Fibroblast of lung (primary cell): ENCODE measurements around the gene IRGC. TPM values are rescaled to one million over a fixed set of nuclear protein-coding genes. Genes with fewer than 3 reads are reported as not detected.

Experiments used
- DNase-seq, 2 donors: peaks; one replicate each; pipeline versions ENCODE4 v3.0.0 to v3.0.0-alpha.2; 2010; ENCODE audit warnings: low read depth in 2 of 2
- H2AFZ ChIP-seq: 2 replicates; pipeline ENCODE4 v1.5.1; 2012; ENCODE audit warnings: low read length, control low read depth, inconsistent platforms
- H3K27ac ChIP-seq: 2 replicates; pipeline ENCODE4 v1.5.1; 2011; ENCODE audit warnings: low read length, control low read depth; ENCODE audit not compliant: insufficient read depth
- H3K27me3 ChIP-seq: 2 replicates; pipeline ENCODE4 v1.5.1; 2011; ENCODE audit warnings: mild to moderate bottlenecking, low read length; ENCODE audit not compliant: control insufficient read depth, insufficient read depth
- H3K36me3 ChIP-seq: 2 replicates; pipeline ENCODE4 v1.5.1; 2011; ENCODE audit warnings: low read length; ENCODE audit not compliant: control insufficient read depth, insufficient read depth
- H3K4me1 ChIP-seq: 2 replicates; pipeline ENCODE4 v1.5.1; 2011; ENCODE audit warnings: low read length; ENCODE audit not compliant: control insufficient read depth, insufficient read depth; ENCODE audit errors: extremely low read depth
- H3K4me2 ChIP-seq: 2 replicates; pipeline ENCODE4 v1.5.1; 2011; ENCODE audit warnings: low read length, control low read depth; ENCODE audit not compliant: insufficient read depth; ENCODE audit errors: extremely low read depth
- H3K4me3 ChIP-seq, 4 experiments: fragments of 200-600 bp in 1 of 4; sonication (generic) in 1 of 4; replicated peaks in 1 of 4; 2 replicates each; pipeline ENCODE4 v1.5.1; 2011 to 2016; ENCODE audit warnings: low read length in 4 of 4, low read depth in 3 of 4, mild to moderate bottlenecking in 3 of 4, control low read depth in 2 of 4, inconsistent platforms in 1 of 4, mixed read lengths in 1 of 4; ENCODE audit not compliant: insufficient read depth in 1 of 4; ENCODE audit errors: control extremely low read depth in 1 of 4
- H3K79me2 ChIP-seq: 2 replicates; pipeline ENCODE4 v1.5.1; 2012; ENCODE audit warnings: mild to moderate bottlenecking, low read length, inconsistent platforms; ENCODE audit not compliant: control insufficient read depth, insufficient read depth
- H3K9ac ChIP-seq: 2 replicates; pipeline ENCODE4 v1.5.1; 2011; ENCODE audit warnings: mild to moderate bottlenecking, low read length, control low read depth; ENCODE audit not compliant: insufficient read depth
- H3K9me3 ChIP-seq: 2 replicates; pipeline ENCODE4 v1.5.1; 2012; ENCODE audit warnings: low read depth, low read length; ENCODE audit not compliant: control insufficient read depth, insufficient read depth
- H4K20me1 ChIP-seq: 2 replicates; pipeline ENCODE4 v1.5.1; 2011; ENCODE audit warnings: low read length; ENCODE audit not compliant: control insufficient read depth, insufficient read depth; ENCODE audit errors: extremely low read depth
- CTCF ChIP-seq, 2 donors: IDR thresholded peaks in 1 of 2; conservative IDR thresholded peaks in 1 of 2; 1 replicate in 1 of 2; 2 replicates in 1 of 2; pipeline ENCODE4 v1.5.1; 2011 to 2012; ENCODE audit warnings: low read length in 2 of 2, control low read depth in 1 of 2, inconsistent platforms in 1 of 2, low read depth in 1 of 2, mild to moderate bottlenecking in 1 of 2
- EZH2 ChIP-seq: IDR thresholded peaks from 2 replicates; pipeline ENCODE4 v1.5.1; 2012; ENCODE audit warnings: low read length, control low read depth, mild to moderate bottlenecking; ENCODE audit errors: missing control alignments
- polyA plus RNA-seq, 2 donors: library from polyadenylated mRNA; depleted of rRNA in 1 of 2; stranded (reverse) in 1 of 2; unstranded in 1 of 2; fragments of >200 nt; gene quantifications; 2 replicates each; pipeline ENCODE4 v1.2.1, GENCODE V29; 2011 to 2012; ENCODE audit warnings: missing spikeins in 1 of 2
- total RNA-seq: library from RNA; depleted of rRNA; stranded (reverse); fragments of >200 nt; gene quantifications from 2 replicates; pipeline ENCODE4 v1.2.1, GENCODE V29; 2014

Gene IRGC
- total and polyA plus RNA-seq, 2 donors (not counting 1 experiment from before 2014, with no cell fraction given) = not detected

GRCh38 chr19:43743059-43743458, 27.2 kb downstream of the IRGC start:
- Histone ChIP-seq H3K4me1 (peaks cover 3% of the 10 kb centered on the region), H3K36me3 (peaks cover 32% of the 10 kb centered on the region), H3K27ac (no peak overlapping the region), H3K79me2 (no peaks in the 10 kb centered on the region), H2AFZ (no peak overlapping the region), H3K4me2 (no peak overlapping the region), H4K20me1 (no peaks in the 10 kb centered on the region), H3K9ac (no peak overlapping the region), H3K9me3 (no peaks in the 10 kb centered on the region), H3K4me3 (no peak overlapping the region), H3K27me3 (no peaks in the 10 kb centered on the region)
- no peak for TF ChIP-seq EZH2
- TF ChIP-seq CTCF (conservative IDR thresholded peaks at IDR 0.05 in 1 of 2, IDR thresholded peaks at IDR 0.05 in 1 of 2; ENCODE audit: low read depth in 1 of 2, low read length in 2 of 2) = no peak
- DNase-seq = peak in 1 of 2 donors; percentile 91

- Histone ChIP-seq H3K4me3 (no peak overlapping the region), H4K20me1 (no peaks in the 10 kb centered on the region), H2AFZ (no peak overlapping the region), H3K27ac (no peak overlapping the region), H3K36me3 (peaks cover 30% of the 10 kb centered on the region), H3K9me3 (no peaks in the 10 kb centered on the region), H3K4me2 (no peak overlapping the region), H3K27me3 (no peaks in the 10 kb centered on the region), H3K79me2 (peaks cover 15% of the 10 kb centered on the region), H3K9ac (no peak overlapping the region), H3K4me1 (peaks cover 11% of the 10 kb centered on the region)
- TF ChIP-seq CTCF (conservative IDR thresholded peaks at IDR 0.05 in 1 of 2, IDR thresholded peaks at IDR 0.05 in 1 of 2; ENCODE audit: low read depth in 1 of 2, low read length in 2 of 2) (no peak), EZH2 (no peak)
- DNase-seq = no peak
Measured at GRCh38 chr19:43747557-43748204, 31.8 kb downstream of the IRGC start.

GRCh38 chr19:43748205-43748594, 32.3 kb downstream of the IRGC start:
- no peak for DNase-seq
- Histone ChIP-seq H4K20me1 (no peaks in the 10 kb centered on the region), H3K9ac (no peak overlapping the region), H3K27me3 (no peaks in the 10 kb centered on the region), H3K27ac (no peak overlapping the region), H3K4me3 (no peak overlapping the region), H3K79me2 (peaks cover 15% of the 10 kb centered on the region), H3K36me3 (peaks cover 30% of the 10 kb centered on the region), H3K4me2 (no peak overlapping the region), H3K9me3 (no peaks in the 10 kb centered on the region), H2AFZ (no peak overlapping the region), H3K4me1 (peaks cover 11% of the 10 kb centered on the region)
- no peak for TF ChIP-seq CTCF (conservative IDR thresholded peaks at IDR 0.05 in 1 of 2, IDR thresholded peaks at IDR 0.05 in 1 of 2; ENCODE audit: low read depth in 1 of 2, low read length in 2 of 2)
- no peak for TF ChIP-seq EZH2
